ACHN (cell line): ENCODE data around the gene UHMK1.

ENCODE experiments used
- DNase-seq: peaks from one replicate; pipeline ENCODE4 v3.0.0-alpha.2; 2015
- in situ Hi-C: cut with HindIII; loops from 2 replicates; pipeline ENCODE4 v1.10.0; 2017; ENCODE audit warnings: low sequenced_read_pairs, low pct_ligation_motif_present, low pct_unique_long_range_greater_than_20kb

Gene UHMK1

GRCh38 chr1:162500805-162501204 is 3.2 kb downstream of the UHMK1 start:
- DNase-seq: no peak
- in situ Hi-C loops: no loop called here

GRCh38 chr1:162502077-162502476 is 4.5 kb downstream of the UHMK1 start:
- no peak for DNase-seq
- in situ Hi-C loops: no loop called here

GRCh38 chr1:162502928-162503327 is 5.3 kb downstream of the UHMK1 start:
- in situ Hi-C loops: no loop called here
- DNase-seq: no peak

GRCh38 chr1:162527314-162527713 is 29.7 kb downstream of the UHMK1 start:
- DNase-seq: no peak
- in situ Hi-C loops: no loop called here

- no peak for DNase-seq
- in situ Hi-C loops: no loop called here
Measured at GRCh38 chr1:162530307-162530987, 32.8 kb downstream of the UHMK1 start.

- in situ Hi-C loops: no loop called here
- DNase-seq: no peak
Measured at GRCh38 chr1:162530988-162531319, 33.3 kb downstream of the UHMK1 start.

GRCh38 chr1:162535501-162535900 is 37.9 kb downstream of the UHMK1 start:
- in situ Hi-C loops: no loop called here
- no peak for DNase-seq

- in situ Hi-C loops: no loop called here
- no peak for DNase-seq
Measured at GRCh38 chr1:162536511-162536910, 38.9 kb downstream of the UHMK1 start.

GRCh38 chr1:162537216-162537615 is 39.6 kb downstream of the UHMK1 start:
- DNase-seq: no peak
- in situ Hi-C loops: no loop called here

- in situ Hi-C loops: no loop called here
- DNase-seq: peak; percentile 88
Measured at GRCh38 chr1:162538815-162539431, 41.3 kb downstream of the UHMK1 start.

GRCh38 chr1:162541619-162542141 is 44.1 kb downstream of the UHMK1 start:
- peak; percentile 86 for DNase-seq
- in situ Hi-C loops: no loop called here

GRCh38 chr1:162543228-162543627 is 45.6 kb downstream of the UHMK1 start:
- in situ Hi-C loops: no loop called here
- no peak for DNase-seq

GRCh38 chr1:162548170-162548569 is 50.6 kb downstream of the UHMK1 start:
- no peak for DNase-seq
- in situ Hi-C loops: no loop called here

GRCh38 chr1:162549001-162549400 is 51.4 kb downstream of the UHMK1 start:
- no peak for DNase-seq
- in situ Hi-C loops: no loop called here

- no peak for DNase-seq
- in situ Hi-C loops: no loop called here
Measured at GRCh38 chr1:162550925-162551324, 53.3 kb downstream of the UHMK1 start.

GRCh38 chr1:162551969-162552683 is 54.5 kb downstream of the UHMK1 start:
- in situ Hi-C loops: no loop called here

GRCh38 chr1:162552684-162553252 is 55.1 kb downstream of the UHMK1 start:
- in situ Hi-C loops: no loop called here
- no peak for DNase-seq

More at GRCh38 chr1:162551969-162552683, 54.5 kb downstream of the UHMK1 start:
- DNase-seq: no peak

GRCh38 chr1:162554258-162554657 is 56.6 kb downstream of the UHMK1 start:
- in situ Hi-C loops: no loop called here
- no peak for DNase-seq

- in situ Hi-C loops: no loop called here
- no peak for DNase-seq
Measured at GRCh38 chr1:162557536-162557935, 59.9 kb downstream of the UHMK1 start.
